ENCODE results near the gene TCIRG1. TPM values are rescaled to one million over a fixed set of nuclear protein-coding genes. Genes with fewer than 3 reads are reported as not detected.

Gene TCIRG1
- polyA plus RNA-seq, 1 experiment: 26.5 TPM

DNA sequence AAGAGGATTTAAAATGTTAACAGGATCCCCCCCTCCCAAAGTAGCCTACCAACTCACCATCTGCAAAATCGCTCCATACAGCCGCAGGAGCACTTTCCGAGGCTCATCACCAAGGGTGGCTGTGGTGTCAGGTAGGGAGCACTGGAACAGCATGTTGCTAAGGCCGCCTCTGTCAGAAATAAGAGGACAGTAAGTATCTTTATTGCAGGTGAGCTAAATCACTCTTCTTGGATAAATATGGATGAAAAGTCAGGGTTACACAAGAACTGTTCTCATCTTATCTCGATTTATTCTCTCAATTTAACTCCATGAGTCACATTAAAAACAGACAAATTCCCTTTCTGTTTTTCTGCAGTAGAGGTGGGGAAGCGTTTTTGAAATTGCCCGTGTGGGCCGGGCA lies 58.1 kb downstream of the TCIRG1 start:
- Histone ChIP-seq H3K4me3 (ENCODE audit: low read depth, low read length) (no peak overlapping the region), H3K9me3 (ENCODE audit: control insufficient read depth, insufficient read depth, low read length) (no peaks in the 10 kb centered on the region), H3K27ac (ENCODE audit: low read depth, low read length) (no peak overlapping the region), H3K27me3 (ENCODE audit: control insufficient read depth, insufficient read depth, low read length) (no peaks in the 10 kb centered on the region)
- no peak for TF ChIP-seq CTCF (IDR thresholded peaks at IDR 0.05; ENCODE audit: low read depth, low read length)
- CTCF ChIA-PET: interaction anchor here (0.5 kb wide), 1 partner anchor 12 kb away, joined by 3 read pairs; no protein-coding TSS in a partner anchor
- DNase-seq (ENCODE audit: low read depth, low spot score): no peak
- POLR2A ChIA-PET: no interaction called here

- no peak for TF ChIP-seq CTCF (IDR thresholded peaks at IDR 0.05; ENCODE audit: low read depth, low read length)
- Histone ChIP-seq H3K27ac (ENCODE audit: low read depth, low read length) (no peak overlapping the region), H3K4me3 (ENCODE audit: low read depth, low read length) (no peak overlapping the region), H3K27me3 (ENCODE audit: control insufficient read depth, insufficient read depth, low read length) (no peaks in the 10 kb centered on the region), H3K9me3 (ENCODE audit: control insufficient read depth, insufficient read depth, low read length) (no peaks in the 10 kb centered on the region)
- ChIA-PET POLR2A (no interaction called here), CTCF (no interaction called here)
- no peak for DNase-seq (ENCODE audit: low read depth, low spot score)
Measured at GRCh38 chr11:68099057-68099456, 60.2 kb downstream of the TCIRG1 start.

DNA sequence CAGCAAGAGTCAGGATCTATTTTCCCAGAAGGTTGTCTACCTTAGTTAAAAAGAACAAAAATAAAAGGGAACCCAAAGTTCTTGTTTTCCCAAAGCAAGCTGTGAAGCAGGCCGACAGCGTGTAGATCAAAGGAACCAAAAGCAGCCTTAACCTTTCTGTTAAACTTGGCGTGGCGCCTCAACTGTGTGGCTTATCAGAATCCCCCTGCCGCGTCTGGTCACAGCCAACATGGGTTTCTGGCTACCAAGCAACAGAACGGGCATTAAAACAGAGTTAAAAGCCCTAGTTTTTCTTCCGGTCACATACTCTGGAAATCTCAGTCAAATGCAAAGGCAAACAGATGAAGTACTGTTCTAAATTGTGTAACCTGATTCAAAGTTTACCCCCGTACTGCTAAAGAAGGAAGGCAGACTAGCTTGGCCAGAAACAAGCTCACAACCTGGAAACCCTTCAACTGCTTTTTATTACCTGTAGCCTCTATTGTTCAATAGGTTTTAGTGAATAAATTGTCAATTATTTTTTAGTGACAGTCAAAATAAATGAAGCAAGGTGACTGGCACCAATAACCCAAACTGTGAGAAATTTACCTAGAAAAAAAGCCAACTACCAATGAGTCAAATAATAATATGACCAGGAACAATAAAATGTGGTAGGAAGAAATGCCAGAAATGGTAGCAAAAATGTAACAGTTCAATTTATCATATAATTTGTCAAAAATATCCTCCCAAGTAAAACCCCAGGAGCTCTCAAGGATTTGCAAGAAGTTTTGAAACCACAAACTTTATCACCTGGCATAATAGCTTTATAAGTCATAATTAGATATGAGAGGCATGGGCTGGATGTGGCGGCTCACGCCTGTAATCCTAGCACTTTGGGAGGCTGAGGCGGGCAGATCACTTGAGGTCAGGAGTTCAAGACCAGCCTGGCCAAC lies 60.9 kb downstream of the TCIRG1 start:
- Histone ChIP-seq H3K27me3 (ENCODE audit: control insufficient read depth, insufficient read depth, low read length) (no peaks in the 10 kb centered on the region), H3K9me3 (ENCODE audit: control insufficient read depth, insufficient read depth, low read length) (no peaks in the 10 kb centered on the region), H3K27ac (ENCODE audit: low read depth, low read length) (no peak overlapping the region), H3K4me3 (ENCODE audit: low read depth, low read length) (no peak overlapping the region)
- TF ChIP-seq CTCF (IDR thresholded peaks at IDR 0.05; ENCODE audit: low read depth, low read length): no peak
- CTCF ChIA-PET: no interaction called here
- POLR2A ChIA-PET: no interaction called here
- DNase-seq (ENCODE audit: low read depth, low spot score): no peak

Small RNA genes within 50 kb of the gene (small RNA-seq; reads per million reads assigned to genes)
- not detected for gene MIR6753 (ENCODE audit: insufficient read length, low read depth)

Other genes starting within 250 kb of the TCIRG1 start
- 11.3 and 16.2 TPM in 2 replicates for gene UNC93B1, start 34.9 kb upstream of the TCIRG1 start, polyA plus RNA-seq (2011; rRNA removed)
- 24.0 and 32.7 TPM in 2 replicates for gene ALDH3B1, start 28.7 kb upstream of the TCIRG1 start, polyA plus RNA-seq (2011; rRNA removed)
- gene NDUFS8, start 8.3 kb upstream of the TCIRG1 start, polyA plus RNA-seq (2011; rRNA removed): 42.5 and 65.3 TPM in 2 replicates
- 11.3 and 12.5 TPM in 2 replicates for gene CHKA, start 82.4 kb downstream of the TCIRG1 start, polyA plus RNA-seq (2011; rRNA removed)
- gene KMT5B, start 174.3 kb downstream of the TCIRG1 start, polyA plus RNA-seq (2011; rRNA removed): 14.7 and 17.2 TPM in 2 replicates
- gene C11orf24, start 232.9 kb downstream of the TCIRG1 start, polyA plus RNA-seq (2011; rRNA removed): 39.1 and 58.9 TPM in 2 replicates

All from AG04450 (cell line).